Endothelial cell (in vitro differentiated cells): ENCODE results near the gene HSPA5. TPM values are rescaled to one million over a fixed set of nuclear protein-coding genes. Genes with fewer than 3 reads are reported as not detected.

Experiments
- DNase-seq: peaks from one replicate; pipeline ENCODE4 v3.0.0; 2021; ENCODE audit warnings: low spot score
- H3K27ac Mint-ChIP-seq: one replicate; pipeline ENCODE4 v1.8.0; 2021; ENCODE audit warnings: mixed read lengths, inconsistent platforms; ENCODE audit not compliant: unreplicated experiment
- H3K27me3 Mint-ChIP-seq: one replicate; pipeline ENCODE4 v1.8.0; 2021; ENCODE audit warnings: mild to moderate bottlenecking, moderate library complexity, mixed read lengths, inconsistent platforms; ENCODE audit not compliant: unreplicated experiment
- H3K36me3 Mint-ChIP-seq: one replicate; pipeline ENCODE4 v1.8.0; 2021; ENCODE audit warnings: mild to moderate bottlenecking, low read depth, mixed read lengths, inconsistent platforms; ENCODE audit not compliant: unreplicated experiment
- H3K4me1 Mint-ChIP-seq: one replicate; pipeline ENCODE4 v1.8.0; 2021; ENCODE audit warnings: mild to moderate bottlenecking, mixed read lengths, inconsistent platforms; ENCODE audit not compliant: unreplicated experiment
- H3K4me3 Mint-ChIP-seq: one replicate; pipeline ENCODE4 v1.8.0; 2021; ENCODE audit warnings: mild to moderate bottlenecking, mixed read lengths, inconsistent platforms; ENCODE audit not compliant: unreplicated experiment
- H3K9me3 Mint-ChIP-seq: one replicate; pipeline ENCODE4 v1.8.0; 2021; ENCODE audit warnings: mixed read lengths, inconsistent platforms; ENCODE audit not compliant: unreplicated experiment
- CTCF ChIP-seq: fragments of 200-600 bp; sonication (generic); IDR thresholded peaks from one replicate; pipeline ENCODE4 v1.5.0; 2021; ENCODE audit warnings: antibody characterized with exemption; ENCODE audit not compliant: unreplicated experiment
- total RNA-seq: library from RNA; stranded (reverse); fragmentation: NEBNext Ultra II Directional; extraction: Animal tissue kit (Norgen Biotek cat#: 25700); gene quantifications from one replicate; pipeline ENCODE4 v1.2.1, GENCODE V29; 2021; ENCODE audit not compliant: unreplicated experiment

The HSPA5 gene
- total RNA-seq, 1 donor from 2014 or later, result 260 TPM

DNA sequence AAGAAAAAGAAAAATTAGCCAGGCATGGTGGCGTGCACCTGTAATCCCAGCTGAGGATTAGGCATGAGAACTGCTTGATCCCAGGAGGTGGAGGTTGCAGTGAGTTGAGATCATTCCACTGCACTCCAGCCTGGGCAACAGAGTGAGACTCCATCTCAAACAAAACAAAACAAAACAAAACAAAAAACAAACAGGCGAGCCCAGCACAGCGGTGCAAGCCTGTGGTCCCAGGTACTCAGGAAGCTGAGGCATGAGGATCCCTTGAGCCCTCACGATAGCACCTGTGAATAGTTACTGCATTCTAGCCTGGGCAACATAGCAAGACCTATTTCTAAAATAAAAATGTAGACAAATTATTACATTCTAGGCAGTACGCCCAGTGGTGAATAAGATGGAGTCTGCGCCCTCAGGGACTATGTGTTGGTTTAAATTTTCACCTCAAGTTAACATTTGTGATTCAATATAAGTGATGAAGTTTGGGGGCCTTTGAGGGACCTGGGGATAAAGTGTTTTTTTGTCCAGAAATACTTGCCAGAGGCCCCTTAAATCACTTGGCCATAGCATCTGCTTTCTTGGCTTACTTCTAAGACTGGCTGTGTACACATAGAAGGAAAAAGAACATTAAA, 17.1 kb upstream of the HSPA5 start:
- no peak overlapping the region for H3K27ac Mint-ChIP-seq
- DNase-seq, result no peak
- H3K27me3 Mint-ChIP-seq, result peaks cover 6% of the 10 kb centered on the region
- no peak for TF ChIP-seq CTCF
- H3K4me1 Mint-ChIP-seq, result peaks cover 21% of the 10 kb centered on the region
- H3K9me3 Mint-ChIP-seq, result no peaks in the 10 kb centered on the region
- H3K4me3 Mint-ChIP-seq, result no peak overlapping the region
- H3K36me3 Mint-ChIP-seq, result peaks cover 7% of the 10 kb centered on the region

DNA sequence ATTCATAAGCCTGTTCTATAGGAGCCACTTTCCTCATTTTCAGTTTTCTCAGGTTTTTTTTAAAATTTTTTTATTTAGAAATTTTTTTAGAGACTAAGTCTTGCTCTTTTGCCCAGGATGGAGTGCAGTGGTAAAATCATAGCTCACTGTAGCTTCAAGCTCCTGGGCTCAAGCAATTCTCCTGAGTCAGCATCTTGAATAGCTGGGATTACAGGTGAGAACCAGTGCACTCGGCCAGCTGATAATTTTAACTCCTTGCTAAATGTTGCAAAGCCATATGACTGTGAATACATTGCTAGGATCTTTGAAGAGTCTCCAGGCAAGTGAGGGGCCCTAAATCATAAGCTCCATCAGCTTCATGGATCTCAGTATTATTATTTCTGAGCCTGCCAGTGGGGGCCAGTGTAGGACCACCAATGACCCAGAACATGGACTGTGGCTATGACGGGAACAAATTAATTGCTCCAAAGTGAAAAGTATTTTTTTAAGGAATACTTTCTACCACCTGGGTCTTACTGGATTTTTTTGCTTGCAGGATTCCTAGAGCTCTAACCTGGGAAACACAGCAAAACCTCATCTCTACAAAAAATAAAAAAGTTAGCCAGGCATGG, 14.7 kb upstream of the HSPA5 start:
- no peak overlapping the region for H3K27ac Mint-ChIP-seq
- peaks cover 2% of the 10 kb centered on the region for H3K36me3 Mint-ChIP-seq
- no peak for TF ChIP-seq CTCF
- H3K27me3 Mint-ChIP-seq, result no peaks in the 10 kb centered on the region
- no peak overlapping the region for H3K4me3 Mint-ChIP-seq
- H3K9me3 Mint-ChIP-seq, result no peaks in the 10 kb centered on the region
- peaks cover 6% of the 10 kb centered on the region for H3K4me1 Mint-ChIP-seq
- peak; percentile 42 for DNase-seq

DNA sequence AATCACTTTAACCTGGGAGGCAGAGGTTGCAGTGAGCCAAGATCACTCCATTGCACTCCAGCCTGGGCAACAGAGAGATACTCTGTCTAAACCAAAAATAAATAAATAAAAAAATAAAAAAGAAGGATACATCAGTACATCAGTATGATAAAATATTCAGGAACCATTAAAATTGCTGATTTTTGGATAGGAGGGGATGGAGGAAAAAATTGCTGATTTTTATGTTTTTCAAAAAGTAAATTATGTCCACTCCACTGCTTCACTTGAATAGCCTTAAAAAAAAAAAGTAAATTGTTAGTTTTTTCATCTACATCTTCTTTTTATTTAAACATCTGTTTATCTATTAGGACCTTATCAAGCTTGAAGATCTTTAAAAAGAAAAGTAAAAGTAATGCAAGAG, 13.1 kb upstream of the HSPA5 start:
- no peaks in the 10 kb centered on the region for H3K4me1 Mint-ChIP-seq
- no peak for DNase-seq
- no peaks in the 10 kb centered on the region for H3K36me3 Mint-ChIP-seq
- H3K27ac Mint-ChIP-seq, result no peak overlapping the region
- H3K9me3 Mint-ChIP-seq, result no peaks in the 10 kb centered on the region
- no peaks in the 10 kb centered on the region for H3K27me3 Mint-ChIP-seq
- no peak overlapping the region for H3K4me3 Mint-ChIP-seq
- no peak for TF ChIP-seq CTCF

DNA sequence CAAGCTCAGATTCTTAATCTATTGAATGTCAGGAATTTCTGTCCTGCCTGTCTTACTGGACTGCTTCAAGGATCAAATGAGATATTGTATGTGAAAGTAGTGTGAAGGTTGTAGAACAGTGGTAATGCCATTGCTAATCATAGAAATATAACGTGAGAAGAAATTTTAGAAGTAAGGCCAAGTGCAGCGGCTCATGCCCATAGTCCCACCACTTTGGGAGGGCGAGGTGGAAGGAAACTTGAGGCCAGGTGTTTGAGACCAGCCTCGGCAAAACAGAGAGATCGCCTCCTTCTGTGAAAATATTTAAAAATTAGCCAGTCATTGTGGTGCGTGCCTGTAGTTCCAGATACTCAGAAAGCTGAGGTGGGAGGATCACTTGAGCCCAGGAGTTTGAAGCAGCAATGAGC, 5.1 kb upstream of the HSPA5 start:
- DNase-seq, result no peak
- no peak overlapping the region for H3K4me3 Mint-ChIP-seq
- H3K27me3 Mint-ChIP-seq, result peaks cover 9% of the 10 kb centered on the region
- H3K4me1 Mint-ChIP-seq, result peaks cover 9% of the 10 kb centered on the region
- peaks cover 5% of the 10 kb centered on the region for H3K36me3 Mint-ChIP-seq
- no peaks in the 10 kb centered on the region for H3K9me3 Mint-ChIP-seq
- H3K27ac Mint-ChIP-seq, result no peak overlapping the region
- no peak for TF ChIP-seq CTCF

- peaks cover 22% of the 10 kb centered on the region for H3K4me1 Mint-ChIP-seq
- H3K4me3 Mint-ChIP-seq, result no peak overlapping the region
- H3K27ac Mint-ChIP-seq, result peak overlapping the region; percentile 61
- H3K36me3 Mint-ChIP-seq, result peaks cover 14% of the 10 kb centered on the region
- H3K9me3 Mint-ChIP-seq, result no peaks in the 10 kb centered on the region
- H3K27me3 Mint-ChIP-seq, result peaks cover 17% of the 10 kb centered on the region
- no peak for TF ChIP-seq CTCF
- DNase-seq, result no peak
Observed at GRCh38 chr9:125243792-125244260, 2.7 kb upstream of the HSPA5 start.
